HuH-7.5 (cell line): ENCODE results near the gene CHD1L.
A peak's percentile ranks its signal among the peaks of the same experiment; 100 is the strongest.
"Not testable (repeated sequence)": the region's sequence is repeated elsewhere in the genome, so short reads cannot be mapped to it uniquely, and the experiment has no call there.

Source experiments
- DNase-seq: peaks from one replicate; pipeline ENCODE4 v3.0.0; 2011; ENCODE audit warnings: low spot score

CHD1L gene

GRCh38 chr1:147233903-147234302, 8.6 kb upstream of the CHD1L start:
- not testable (repeated sequence) for DNase-seq

GRCh38 chr1:147235822-147236221, 6.7 kb upstream of the CHD1L start:
- DNase-seq = no peak

GRCh38 chr1:147236448-147236847, 6.0 kb upstream of the CHD1L start:
- no peak for DNase-seq

DNA sequence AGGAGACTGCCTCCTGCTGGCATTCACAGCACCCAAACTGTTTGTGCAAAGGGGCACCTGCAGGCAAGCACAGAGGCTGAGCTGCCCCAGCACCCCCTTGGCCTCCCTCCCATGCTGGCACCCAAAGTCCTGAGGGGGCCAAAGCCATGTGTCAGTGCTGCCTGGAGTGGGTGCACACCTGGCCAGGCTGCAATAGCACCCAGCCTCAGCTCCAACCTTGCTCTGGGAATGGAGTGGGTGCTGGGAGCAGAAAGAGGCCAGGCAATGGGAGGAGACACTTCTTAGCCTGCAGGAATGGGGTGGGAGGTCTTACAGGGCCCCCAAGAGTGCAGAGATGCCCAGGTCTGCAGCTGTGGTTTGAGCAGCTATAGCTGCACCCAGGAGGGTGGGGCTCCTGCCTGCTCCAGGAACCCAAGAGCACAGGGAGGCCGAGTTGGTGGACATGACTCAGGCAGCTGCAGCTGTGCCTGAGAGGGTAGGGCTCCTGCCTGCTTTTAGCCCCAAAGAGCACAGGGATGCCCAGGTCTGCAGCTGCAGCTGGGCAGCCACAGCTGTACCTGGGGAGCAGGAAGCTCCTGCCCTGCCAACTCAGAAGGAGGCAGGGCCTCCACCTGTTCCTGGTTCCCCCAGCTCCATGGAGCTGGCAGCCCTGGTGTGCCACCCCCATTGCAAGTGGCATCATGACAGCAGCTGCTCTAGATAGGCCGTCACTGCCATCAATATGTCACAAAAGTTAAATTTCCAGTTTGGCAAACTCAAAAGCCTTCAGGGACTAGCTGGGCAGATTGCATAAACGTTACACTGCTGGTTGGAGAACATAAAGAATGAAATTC, 5.3 kb upstream of the CHD1L start:
- no peak for DNase-seq

DNA sequence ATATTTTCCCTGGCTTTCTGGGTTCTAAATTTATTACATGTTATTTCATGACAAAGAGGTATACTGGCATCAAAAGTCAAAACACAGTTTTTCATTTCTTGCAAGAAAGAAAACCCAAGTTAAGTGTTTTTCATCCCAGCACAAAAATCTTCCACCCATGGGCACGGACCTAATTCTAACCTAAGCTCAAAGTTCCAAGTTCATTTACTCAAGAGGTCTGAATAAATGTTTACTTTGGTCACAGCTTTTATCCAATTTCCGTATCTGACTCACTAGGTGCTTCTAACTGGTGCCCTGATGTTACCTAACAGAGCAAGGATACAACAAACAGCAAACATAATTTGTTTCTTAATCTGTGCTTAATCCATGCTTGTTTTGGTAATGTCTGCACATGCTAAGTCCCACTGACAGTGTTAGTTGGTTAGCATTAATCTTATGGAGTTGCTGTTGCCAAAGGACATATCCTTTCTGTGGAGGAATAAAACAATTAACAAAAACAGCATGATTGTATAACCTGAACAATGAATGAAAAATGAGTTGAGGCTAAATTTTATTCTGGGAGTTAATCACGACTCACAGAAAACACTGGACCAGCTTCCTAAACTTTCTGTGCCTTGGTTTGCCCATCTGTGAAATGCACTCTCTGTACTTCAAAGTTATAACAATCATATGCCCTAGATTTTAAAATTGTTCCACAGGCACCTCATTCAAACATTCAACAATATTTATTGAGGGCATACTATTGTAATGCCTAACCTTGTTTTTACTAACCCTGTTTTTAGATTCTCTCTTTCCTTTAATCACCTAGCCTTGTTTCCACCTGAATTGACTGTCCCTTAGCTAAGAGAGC, 4.2 kb upstream of the CHD1L start:
- DNase-seq = peak; percentile 44

DNA sequence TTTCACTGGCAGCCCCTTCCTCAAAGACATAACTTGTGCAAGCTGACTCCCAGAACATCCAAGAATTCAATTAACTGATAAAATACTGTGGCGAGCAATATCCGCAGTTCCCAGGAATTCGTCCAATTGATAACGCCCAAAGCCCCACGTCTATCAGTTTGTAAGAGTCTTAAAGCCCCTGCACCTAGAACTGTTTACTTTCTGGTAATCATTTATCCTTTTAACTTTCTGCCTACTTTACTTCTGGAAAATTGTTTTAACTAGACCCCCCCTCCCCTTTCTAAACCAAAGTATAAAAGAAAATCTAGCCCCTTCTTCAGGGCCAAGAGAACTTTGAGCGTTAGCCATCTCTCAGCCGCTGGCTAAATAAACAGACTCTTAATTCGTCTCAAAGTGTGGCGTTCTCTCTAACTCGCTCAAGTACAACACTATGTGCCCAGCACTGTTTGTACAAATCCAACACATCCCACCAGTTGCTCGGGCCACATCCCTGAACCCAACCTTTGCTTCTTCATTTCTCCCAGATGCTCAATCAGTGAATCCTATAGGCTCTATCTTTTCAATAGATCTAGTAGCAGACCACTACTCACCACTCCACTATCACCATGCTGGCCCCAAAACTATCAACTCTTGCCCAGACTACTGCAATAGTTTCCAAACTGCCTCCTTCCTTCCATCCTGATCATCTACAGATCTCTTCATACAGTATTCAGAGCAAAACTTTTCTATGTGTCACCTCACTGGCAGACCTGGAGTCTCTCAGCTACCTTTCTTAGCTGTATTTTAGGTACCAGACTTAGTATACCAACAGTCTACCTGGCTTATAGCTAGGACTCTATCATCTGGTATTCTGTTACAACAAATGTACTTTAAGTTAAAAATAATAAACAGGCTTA, 3.3 kb upstream of the CHD1L start:
- no peak for DNase-seq

DNA sequence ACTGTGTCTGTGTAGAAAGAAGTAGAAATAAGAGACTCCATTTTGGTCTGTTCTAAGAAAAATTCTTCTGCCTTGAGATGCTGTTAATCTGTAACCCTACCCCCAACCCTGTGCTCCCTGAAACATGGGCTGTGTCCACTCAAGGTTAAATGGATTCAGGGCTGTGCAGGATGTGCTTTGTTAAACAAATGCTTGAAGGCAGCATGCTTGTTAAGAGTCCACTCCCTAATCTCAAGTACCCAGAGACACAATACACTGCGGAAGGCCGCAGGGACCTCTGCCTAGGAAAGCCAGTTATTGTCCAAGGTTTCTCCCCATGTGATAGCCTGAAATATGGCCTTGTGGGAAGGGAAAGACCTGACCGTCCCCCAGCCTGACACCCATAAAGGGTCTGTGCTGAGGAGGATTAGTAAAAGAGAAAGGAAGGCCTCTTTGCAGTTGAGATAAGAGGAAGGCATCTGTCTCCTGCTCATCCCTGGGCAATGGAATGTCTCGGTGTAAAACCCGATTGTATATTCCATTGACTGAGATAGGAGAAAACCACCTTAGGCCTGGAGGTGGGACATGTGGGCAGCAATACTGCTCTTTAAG, 2.3 kb upstream of the CHD1L start:
- not testable (repeated sequence) for DNase-seq

GRCh38 chr1:147241934-147242448, 493 bp upstream of the CHD1L start:
- no peak for DNase-seq

DNA sequence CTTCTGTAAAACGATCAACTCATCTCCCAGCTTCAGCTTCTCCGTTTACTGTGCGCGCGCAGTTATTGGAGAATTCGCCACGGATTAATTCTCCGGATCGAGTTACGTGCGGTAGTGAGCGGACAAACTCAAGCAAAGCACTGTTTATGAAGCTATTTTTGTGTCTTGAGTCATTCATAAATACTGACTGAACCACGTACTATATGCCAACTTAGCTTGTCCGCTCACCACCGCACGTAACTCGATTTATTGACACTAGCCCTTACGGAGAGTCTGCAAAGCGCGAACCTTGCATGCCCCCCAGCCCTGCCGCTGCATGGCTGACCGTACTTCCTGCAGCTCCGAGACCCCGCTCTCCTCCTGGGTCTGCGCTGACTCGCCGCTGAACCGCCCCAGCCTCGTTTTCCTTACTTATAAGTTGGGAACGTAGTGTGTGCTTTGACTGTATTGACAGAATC, 773 bp downstream of the CHD1L start:
- DNase-seq = peak; percentile 54

DNA sequence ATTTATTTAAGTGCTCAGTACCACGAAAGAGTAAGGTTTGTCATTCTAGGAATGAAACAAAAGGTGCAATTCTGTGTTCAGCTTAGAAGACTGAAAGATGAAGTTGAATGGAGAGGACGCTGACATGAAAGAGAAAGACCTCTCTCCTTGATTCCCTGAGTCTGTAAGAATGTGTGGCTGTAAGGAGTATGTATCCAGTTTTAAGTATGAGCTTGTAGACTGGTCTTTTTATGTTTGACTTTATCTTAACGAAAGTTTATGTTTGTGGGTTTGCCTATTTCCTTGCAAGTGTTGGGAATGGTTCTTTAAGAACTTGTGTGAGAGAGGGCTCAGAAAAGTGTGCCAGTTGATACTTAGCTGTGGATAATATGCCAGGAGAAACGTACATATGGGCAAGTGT, 1.4 kb downstream of the CHD1L start:
- DNase-seq = no peak

DNA sequence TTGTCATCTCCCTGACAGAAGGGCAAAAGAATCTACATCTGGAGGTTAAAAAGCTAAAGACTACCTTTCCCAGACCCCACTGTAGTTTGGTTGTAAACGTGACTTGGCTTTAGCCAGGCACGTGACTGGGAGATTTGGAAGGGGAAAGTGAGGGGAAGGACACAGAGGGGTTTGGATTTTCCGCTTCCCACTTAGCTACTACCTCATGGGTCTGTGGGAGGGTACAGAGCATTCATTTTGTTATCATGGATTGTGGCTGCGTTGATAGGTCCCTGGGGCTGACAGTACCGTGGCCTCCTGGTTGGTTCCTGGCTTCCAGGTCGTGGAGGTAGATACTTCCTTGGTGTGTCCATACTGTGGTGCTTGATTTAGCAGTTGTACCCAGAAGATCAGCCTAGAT, 2.6 kb downstream of the CHD1L start:
- DNase-seq = no peak

GRCh38 chr1:147245586-147246021, 3.1 kb downstream of the CHD1L start:
- DNase-seq = no peak

DNA sequence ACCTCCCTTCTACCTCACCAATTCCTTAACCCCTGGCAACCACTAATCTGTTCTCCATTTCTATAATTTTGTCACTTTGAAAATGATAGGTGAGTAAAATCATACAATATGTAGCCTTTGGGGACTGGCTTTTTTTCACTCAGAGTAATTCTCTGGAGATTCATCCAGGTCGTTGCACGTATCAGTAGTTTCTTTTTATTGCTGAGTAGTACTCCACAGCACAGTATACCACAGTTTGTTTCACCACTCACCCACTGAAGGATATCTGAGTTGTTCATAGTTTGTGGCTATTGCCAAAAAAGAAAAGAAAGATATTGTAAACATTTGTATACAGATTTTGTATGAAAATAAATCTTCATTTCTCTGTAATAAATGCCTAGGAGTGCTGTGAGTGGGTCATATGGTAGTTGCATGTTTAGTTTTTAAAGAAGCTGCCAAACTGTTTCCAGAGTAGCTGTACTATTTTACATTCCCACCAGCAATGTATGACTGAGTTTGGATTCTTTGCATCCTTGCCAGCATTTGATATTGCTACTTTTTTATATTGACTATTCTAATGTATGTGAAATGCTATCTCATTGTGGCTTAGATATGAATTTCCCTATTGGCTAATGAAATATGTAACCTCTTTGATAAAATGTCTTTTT, 3.7 kb downstream of the CHD1L start:
- DNase-seq = no peak

- DNase-seq = no peak
Measured at GRCh38 chr1:147246910-147247655, 4.6 kb downstream of the CHD1L start.

- no peak for DNase-seq
Measured at GRCh38 chr1:147247656-147248238, 5.3 kb downstream of the CHD1L start.

DNA sequence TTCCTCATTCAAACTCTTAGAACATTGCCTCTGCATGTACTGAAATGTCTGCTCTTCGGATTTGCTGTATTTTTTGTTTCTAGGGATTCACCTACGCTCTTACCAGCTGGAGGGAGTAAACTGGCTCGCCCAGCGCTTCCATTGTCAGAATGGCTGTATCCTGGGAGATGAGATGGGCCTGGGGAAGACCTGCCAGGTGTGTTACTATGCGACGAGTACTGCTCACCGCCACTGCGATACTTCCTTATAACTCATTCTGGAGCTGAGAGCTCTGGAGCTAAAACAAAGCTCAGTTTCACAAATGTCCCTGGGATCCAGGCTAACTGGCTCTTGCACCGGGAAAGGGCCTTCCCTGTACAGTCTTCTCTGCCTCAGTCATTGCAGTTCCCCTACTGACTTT, 10.1 kb downstream of the CHD1L start:
- DNase-seq = no peak

DNA sequence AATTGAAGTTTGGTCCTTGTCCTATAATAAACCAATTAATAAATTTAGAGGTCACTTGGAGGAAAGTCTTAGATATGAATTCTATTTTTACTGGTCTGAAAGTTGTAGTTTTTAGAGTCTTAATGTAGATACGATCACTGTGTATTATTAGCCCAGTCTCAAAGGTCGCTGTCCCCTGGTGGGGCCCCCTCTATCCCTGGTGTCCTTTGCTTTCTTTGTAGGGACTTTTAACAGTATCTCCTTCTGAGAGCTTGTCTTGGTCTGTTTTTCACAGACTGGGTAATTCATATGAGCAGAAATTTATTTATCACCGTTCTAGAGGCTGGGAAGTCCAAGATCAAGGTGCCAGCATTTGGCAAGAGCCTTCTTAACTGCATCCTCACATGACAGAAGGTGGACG, 18.5 kb downstream of the CHD1L start:
- DNase-seq = no peak

DNA sequence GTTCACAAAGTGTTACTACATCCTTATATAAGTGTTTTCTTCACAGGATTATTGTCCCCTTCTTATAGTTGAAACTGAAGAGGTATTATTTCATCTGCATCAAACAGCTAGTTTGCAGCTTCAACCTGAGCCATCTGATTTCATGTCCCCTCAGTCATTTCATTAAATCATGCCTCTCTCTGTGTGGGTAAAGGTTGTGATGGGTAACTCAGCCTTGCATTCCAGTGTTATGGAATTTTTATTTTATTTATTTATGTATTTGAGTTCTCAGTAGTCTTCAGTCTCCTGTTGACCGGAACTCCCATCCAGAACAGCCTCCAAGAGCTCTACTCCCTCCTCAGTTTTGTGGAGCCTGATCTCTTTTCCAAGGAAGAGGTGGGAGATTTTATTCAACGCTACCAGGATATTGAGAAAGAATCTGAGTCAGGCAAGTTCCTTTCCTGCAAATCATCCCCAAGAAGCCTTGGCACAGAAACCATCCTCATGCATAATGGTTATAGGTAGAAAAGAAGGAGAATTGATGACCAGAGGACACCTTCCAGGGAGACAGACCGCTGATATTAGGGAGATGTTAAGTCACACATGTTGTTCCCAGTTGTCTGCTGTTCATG, 21.8 kb downstream of the CHD1L start:
- DNase-seq = no peak

GRCh38 chr1:147266381-147266780, 23.9 kb downstream of the CHD1L start:
- no peak for DNase-seq
